ENCODE results near the gene SPINT2.

Gene SPINT2

GRCh38 chr19:38247126-38247525 lies 17.2 kb upstream of the SPINT2 start:
- DNase-seq (ENCODE audit: extremely low spot score) = no peak
- ChIA-PET CTCF (no interaction called here), POLR2A (interaction anchor here (0.6 kb wide), 1 partner anchor 402 kb away, joined by 3 read pairs; no protein-coding TSS in a partner anchor)
- TF ChIP-seq ELF4 (IDR thresholded peaks at IDR 0.05) = no peak
- no peak for TF ChIP-seq SP1 (IDR thresholded peaks at IDR 0.05)

- ChIA-PET POLR2A (interaction anchor here (0.6 kb wide), 1 partner anchor 403 kb away, joined by 3 read pairs; no protein-coding TSS in a partner anchor), CTCF (no interaction called here)
- TF ChIP-seq HDGF (IDR thresholded peaks at IDR 0.05; ENCODE audit: borderline replicate concordance) (no peak), LEF1 (IDR thresholded peaks at IDR 0.05; ENCODE audit: borderline replicate concordance) (no peak)
- no peak for DNase-seq (ENCODE audit: extremely low spot score)
These were observed 16.6 kb upstream of the SPINT2 start for GRCh38 chr19:38247734-38248268.

GRCh38 chr19:38248421-38248820 lies 16.0 kb upstream of the SPINT2 start:
- CTCF ChIA-PET = interaction anchor here (0.6 kb wide), 1 partner anchor 14 kb away, joined by 4 read pairs; no protein-coding TSS in a partner anchor
- TF ChIP-seq HDGF (IDR thresholded peaks at IDR 0.05; ENCODE audit: borderline replicate concordance) (no peak), FOXA1 (IDR thresholded peaks at IDR 0.05) (no peak), FOXK2 (IDR thresholded peaks at IDR 0.05) (no peak), CTBP1 (IDR thresholded peaks at IDR 0.05; ENCODE audit: borderline replicate concordance) (no peak), ELF4 (IDR thresholded peaks at IDR 0.05) (no peak), BHLHE40 (IDR thresholded peaks at IDR 0.05; ENCODE audit: borderline replicate concordance) (no peak), TARDBP (IDR thresholded peaks at IDR 0.05) (no peak), LEF1 (IDR thresholded peaks at IDR 0.05; ENCODE audit: borderline replicate concordance) (no peak), L3MBTL2 (conservative IDR thresholded peaks at IDR 0.05) (no peak), PKNOX1 (IDR thresholded peaks at IDR 0.05) (no peak), NFRKB (IDR thresholded peaks at IDR 0.05) (no peak)
- no peak for DNase-seq (ENCODE audit: extremely low spot score)
- POLR2A ChIA-PET = interaction anchor here (1.2 kb wide), 1 partner anchor 17 kb away, joined by 3 read pairs; no protein-coding TSS in a partner anchor

GRCh38 chr19:38250428-38250820 lies 13.9 kb upstream of the SPINT2 start:
- POLR2A ChIA-PET = no interaction called here
- no peak for DNase-seq (ENCODE audit: extremely low spot score)
- CTCF ChIA-PET = no interaction called here
- TF ChIP-seq ZNF384 (IDR thresholded peaks at IDR 0.05) (no peak), LEF1 (IDR thresholded peaks at IDR 0.05; ENCODE audit: borderline replicate concordance) (no peak), ARNT (IDR thresholded peaks at IDR 0.05) (no peak), FOXK2 (IDR thresholded peaks at IDR 0.05) (no peak), SUZ12 (IDR thresholded peaks at IDR 0.05) (no peak), L3MBTL2 (conservative IDR thresholded peaks at IDR 0.05) (no peak), CTBP1 (IDR thresholded peaks at IDR 0.05; ENCODE audit: borderline replicate concordance) (no peak), ELF4 (IDR thresholded peaks at IDR 0.05) (no peak), TARDBP (IDR thresholded peaks at IDR 0.05) (no peak), BHLHE40 (IDR thresholded peaks at IDR 0.05; ENCODE audit: borderline replicate concordance) (no peak)

- no peak for DNase-seq (ENCODE audit: extremely low spot score)
- ChIA-PET CTCF (no interaction called here), POLR2A (no interaction called here)
- TF ChIP-seq ARNT (IDR thresholded peaks at IDR 0.05) = no peak
- TF ChIP-seq LEF1 (IDR thresholded peaks at IDR 0.05; ENCODE audit: borderline replicate concordance) = no peak
- no peak for TF ChIP-seq FOXA1 (IDR thresholded peaks at IDR 0.05)
- no peak for TF ChIP-seq ZNF384 (IDR thresholded peaks at IDR 0.05)
- no peak for TF ChIP-seq NFRKB (IDR thresholded peaks at IDR 0.05)
- no peak for TF ChIP-seq CTBP1 (IDR thresholded peaks at IDR 0.05; ENCODE audit: borderline replicate concordance)
- no peak for TF ChIP-seq SUZ12 (IDR thresholded peaks at IDR 0.05)
- TF ChIP-seq PKNOX1 (IDR thresholded peaks at IDR 0.05) = no peak
- TF ChIP-seq BHLHE40 (IDR thresholded peaks at IDR 0.05; ENCODE audit: borderline replicate concordance) = no peak
- TF ChIP-seq L3MBTL2 (conservative IDR thresholded peaks at IDR 0.05) = no peak
- TF ChIP-seq SP1 (IDR thresholded peaks at IDR 0.05) = no peak
- no peak for TF ChIP-seq FOXK2 (IDR thresholded peaks at IDR 0.05)
These were observed 13.4 kb upstream of the SPINT2 start for GRCh38 chr19:38250821-38251563.

- TF ChIP-seq SUZ12 (IDR thresholded peaks at IDR 0.05) (no peak), ARNT (IDR thresholded peaks at IDR 0.05) (no peak), L3MBTL2 (conservative IDR thresholded peaks at IDR 0.05) (no peak), SP1 (IDR thresholded peaks at IDR 0.05) (no peak), PKNOX1 (IDR thresholded peaks at IDR 0.05) (no peak), HDGF (IDR thresholded peaks at IDR 0.05; ENCODE audit: borderline replicate concordance) (no peak), TARDBP (IDR thresholded peaks at IDR 0.05) (no peak), LEF1 (IDR thresholded peaks at IDR 0.05; ENCODE audit: borderline replicate concordance) (no peak), BHLHE40 (IDR thresholded peaks at IDR 0.05; ENCODE audit: borderline replicate concordance) (no peak), FOXM1 (IDR thresholded peaks at IDR 0.05; ENCODE audit: borderline replicate concordance) (no peak), FOXK2 (IDR thresholded peaks at IDR 0.05) (no peak), CTBP1 (IDR thresholded peaks at IDR 0.05; ENCODE audit: borderline replicate concordance) (no peak), NFRKB (IDR thresholded peaks at IDR 0.05) (no peak), ZNF384 (IDR thresholded peaks at IDR 0.05) (no peak)
- ChIA-PET CTCF (interaction anchor here (0.8 to 0.9 kb wide), 2 partner anchors 17 to 26 kb away, joined by 3 read pairs; no protein-coding TSS in a partner anchor), POLR2A (no interaction called here)
- DNase-seq (ENCODE audit: extremely low spot score) = no peak
These were observed 12.8 kb upstream of the SPINT2 start for GRCh38 chr19:38251564-38252051.
